PC-3 (cell line): ENCODE results near the gene SEC14L1.

Experiments
- EZH2 ChIP-seq: fragments of 300-600 bp; sonication (generic); IDR thresholded peaks from one replicate; pipeline ENCODE4 v1.6.1; 2017; ENCODE audit warnings: antibody characterized with exemption, mild to moderate bottlenecking, low read length; ENCODE audit not compliant: unreplicated experiment
- TF ChIP-seq, protein P1 (sequence below): fragments of 300-600 bp; sonication (generic); conservative IDR thresholded peaks from 2 replicates; pipeline ENCODE4 v1.5.1; 2017; ENCODE audit warnings: antibody characterized with exemption, low read depth, mild to moderate bottlenecking, low read length

DNA sequence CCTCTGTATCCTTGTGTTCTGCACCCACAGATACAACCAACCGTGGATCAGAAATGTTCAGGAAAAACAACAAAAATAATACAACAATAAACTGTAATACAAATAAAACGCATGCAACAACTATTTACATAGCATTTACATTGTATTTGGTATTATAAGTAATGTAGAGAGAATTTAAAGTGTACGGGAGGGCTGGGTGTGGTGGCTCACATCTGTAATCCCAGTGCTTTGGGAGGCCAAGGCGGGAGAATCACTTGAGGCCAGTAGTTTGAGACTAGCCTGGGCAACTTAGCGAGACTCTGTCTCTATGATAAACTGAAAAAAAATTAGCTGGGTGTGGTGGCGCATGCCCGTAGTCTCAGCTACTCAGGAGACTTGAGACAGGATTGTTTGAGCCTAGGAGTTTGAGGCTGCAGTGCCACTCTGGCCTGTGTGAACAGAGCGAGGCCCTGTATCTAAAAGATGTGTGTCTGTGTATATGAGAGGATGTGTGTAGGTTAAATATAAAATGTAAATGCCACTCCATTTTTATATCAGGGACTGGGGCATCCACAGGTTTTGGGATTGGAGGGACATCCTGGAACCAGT, 13.3 kb downstream of the SEC14L1 start:
- TF ChIP-seq, protein P1, sequence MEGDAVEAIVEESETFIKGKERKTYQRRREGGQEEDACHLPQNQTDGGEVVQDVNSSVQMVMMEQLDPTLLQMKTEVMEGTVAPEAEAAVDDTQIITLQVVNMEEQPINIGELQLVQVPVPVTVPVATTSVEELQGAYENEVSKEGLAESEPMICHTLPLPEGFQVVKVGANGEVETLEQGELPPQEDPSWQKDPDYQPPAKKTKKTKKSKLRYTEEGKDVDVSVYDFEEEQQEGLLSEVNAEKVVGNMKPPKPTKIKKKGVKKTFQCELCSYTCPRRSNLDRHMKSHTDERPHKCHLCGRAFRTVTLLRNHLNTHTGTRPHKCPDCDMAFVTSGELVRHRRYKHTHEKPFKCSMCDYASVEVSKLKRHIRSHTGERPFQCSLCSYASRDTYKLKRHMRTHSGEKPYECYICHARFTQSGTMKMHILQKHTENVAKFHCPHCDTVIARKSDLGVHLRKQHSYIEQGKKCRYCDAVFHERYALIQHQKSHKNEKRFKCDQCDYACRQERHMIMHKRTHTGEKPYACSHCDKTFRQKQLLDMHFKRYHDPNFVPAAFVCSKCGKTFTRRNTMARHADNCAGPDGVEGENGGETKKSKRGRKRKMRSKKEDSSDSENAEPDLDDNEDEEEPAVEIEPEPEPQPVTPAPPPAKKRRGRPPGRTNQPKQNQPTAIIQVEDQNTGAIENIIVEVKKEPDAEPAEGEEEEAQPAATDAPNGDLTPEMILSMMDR, result no peak
- no peak for TF ChIP-seq EZH2
